ENCODE results near the gene PRM1. TPM values are rescaled to one million over a fixed set of nuclear protein-coding genes. Genes with fewer than 3 reads are reported as not detected.

Gene PRM1
- total and polyA plus RNA-seq, 4 donors, result not detected

GRCh38 chr16:11239644-11240632 lies 41.2 kb downstream of the PRM1 start (continued):
- TF ChIP-seq CTCF (IDR thresholded peaks at IDR 0.05; ENCODE audit: low read depth, low read length, missing input control) (no peak), HNF4G (IDR thresholded peaks at IDR 0.05) (no peak)

- DNase-seq (ENCODE audit: low spot score), result no peak
- Histone ChIP-seq H3K27me3 (ENCODE audit: control insufficient read depth in 4 of 4, insufficient read depth in 4 of 4, low read length in 3 of 4) (no peaks in the 10 kb centered on the region), H3K4me1 (ENCODE audit: control insufficient read depth in 4 of 4, insufficient read depth in 4 of 4, low read length in 3 of 4) (peaks cover 2 to 7% (median 4%) of the 10 kb centered on the region in 4 donors), H3K27ac (ENCODE audit: low read depth in 1 of 2, low read length in 2 of 2) (no peak overlapping the region), H3K4me3 (ENCODE audit: low read depth in 1 of 3, low read length in 3 of 3) (no peak overlapping the region), H3K36me3 (ENCODE audit: control insufficient read depth in 4 of 4, insufficient read depth in 3 of 4, low read depth in 1 of 4, low read length in 3 of 4) (no peaks in the 10 kb centered on the region), H3K9me3 (ENCODE audit: control insufficient read depth in 4 of 4, low read length in 3 of 4) (no peaks in the 10 kb centered on the region), H3K9ac (ENCODE audit: low read depth in 1 of 2, low read length in 2 of 2) (no peak overlapping the region)
- no peak for TF ChIP-seq GABPA (IDR thresholded peaks at IDR 0.05 in 1 of 2, conservative IDR thresholded peaks at IDR 0.05 in 1 of 2)
- TF ChIP-seq JUND (IDR thresholded peaks at IDR 0.05), result no peak
- no peak for TF ChIP-seq FOXA2 (IDR thresholded peaks at IDR 0.05)
- no peak for TF ChIP-seq HNF4G (IDR thresholded peaks at IDR 0.05)
- TF ChIP-seq REST (IDR thresholded peaks at IDR 0.05), result no peak
- no peak for TF ChIP-seq NR2F2 (IDR thresholded peaks at IDR 0.05)
- no peak for TF ChIP-seq RXRA (IDR thresholded peaks at IDR 0.05)
- no peak for TF ChIP-seq ZBTB33 (IDR thresholded peaks at IDR 0.05)
- TF ChIP-seq MAX (IDR thresholded peaks at IDR 0.05), result no peak
- TF ChIP-seq RAD21 (IDR thresholded peaks at IDR 0.05), result no peak
- TF ChIP-seq TAF1 (conservative IDR thresholded peaks at IDR 0.05), result no peak
- 97% methylated on average over 15 of the region's 15 CpGs for WGBS
Observed at GRCh38 chr16:11238272-11239202, 42.6 kb downstream of the PRM1 start.
